ENCODE measurements around the gene RAB9A. TPM values are rescaled to one million over a fixed set of nuclear protein-coding genes. Genes with fewer than 3 reads are reported as not detected.

The RAB9A gene
- total and polyA plus RNA-seq, 9 of the 15 experiments (the other 6 are each of a cell fraction or from before 2014, with no cell fraction given), result 13.5 to 20.8 (median 17.7) TPM

- no peak for TF ChIP-seq ZBTB40 (IDR thresholded peaks at IDR 0.05)
- TF ChIP-seq ZBTB40 (CRISPR knock-in tag; IDR thresholded peaks at IDR 0.05), result no peak
- no peak for TF ChIP-seq PURB (CRISPR knock-in tag; IDR thresholded peaks at IDR 0.05; ENCODE audit: low read depth)
- TF ChIP-seq ZNF507 (tag; conservative IDR thresholded peaks at IDR 0.05), result no peak
- no peak for TF ChIP-seq CREBBP (IDR thresholded peaks at IDR 0.05; ENCODE audit: low read depth, low read length)
- no peak for TF ChIP-seq E2F5 (CRISPR knock-in tag; IDR thresholded peaks at IDR 0.05)
Measured at GRCh38 chrX:13651150-13651549, 37.8 kb upstream of the RAB9A start (continued).
